Measurements from ENCODE around the gene XPR1. TPM values are rescaled to one million over a fixed set of nuclear protein-coding genes. Genes with fewer than 3 reads are reported as not detected.
A peak's percentile ranks its signal among the peaks of the same experiment; 100 is the strongest.
"Not testable (repeated sequence)": the region's sequence is repeated elsewhere in the genome, so short reads cannot be mapped to it uniquely, and the experiment has no call there.

The XPR1 gene
- total RNA-seq, 1 donor from 2014 or later: 37.9 TPM

GRCh38 chr1:180640531-180640949 lies 8.7 kb downstream of the XPR1 start:
- Mint-ChIP-seq H3K9me3 (no peaks in the 10 kb centered on the region), H3K4me3 (no peak overlapping the region), H3K27me3 (ENCODE audit: low read depth) (no peaks in the 10 kb centered on the region), H3K4me1 (peaks cover 23% of the 10 kb centered on the region), H3K27ac (peak overlapping the region; percentile 70), H3K36me3 (no peaks in the 10 kb centered on the region)
- no peak for TF ChIP-seq CTCF (IDR thresholded peaks at IDR 0.05; ENCODE audit: unreplicated experiment)
- DNase-seq (ENCODE audit: low spot score in 2 of 2, unreplicated experiment in 2 of 2): no peak

GRCh38 chr1:180641662-180642061 lies 9.8 kb downstream of the XPR1 start:
- Mint-ChIP-seq H3K9me3 (no peaks in the 10 kb centered on the region), H3K4me3 (no peak overlapping the region), H3K27me3 (ENCODE audit: low read depth) (no peaks in the 10 kb centered on the region), H3K36me3 (peaks cover 2% of the 10 kb centered on the region), H3K27ac (no peak overlapping the region), H3K4me1 (peaks cover 14% of the 10 kb centered on the region)
- TF ChIP-seq CTCF (IDR thresholded peaks at IDR 0.05; ENCODE audit: unreplicated experiment): no peak
- no peak for DNase-seq (ENCODE audit: low spot score in 2 of 2, unreplicated experiment in 2 of 2)

GRCh38 chr1:180642781-180643180 lies 11.0 kb downstream of the XPR1 start:
- Mint-ChIP-seq H3K9me3 (no peaks in the 10 kb centered on the region), H3K27ac (no peak overlapping the region), H3K36me3 (peaks cover 2% of the 10 kb centered on the region), H3K27me3 (ENCODE audit: low read depth) (no peaks in the 10 kb centered on the region), H3K4me3 (no peak overlapping the region), H3K4me1 (peaks cover 14% of the 10 kb centered on the region)
- TF ChIP-seq CTCF (IDR thresholded peaks at IDR 0.05; ENCODE audit: unreplicated experiment): no peak
- no peak for DNase-seq (ENCODE audit: low spot score in 2 of 2, unreplicated experiment in 2 of 2)

- Mint-ChIP-seq H3K27me3 (ENCODE audit: low read depth) (no peaks in the 10 kb centered on the region), H3K27ac (no peak overlapping the region), H3K9me3 (no peaks in the 10 kb centered on the region), H3K4me1 (peaks cover 14% of the 10 kb centered on the region), H3K36me3 (peaks cover 2% of the 10 kb centered on the region), H3K4me3 (no peak overlapping the region)
- DNase-seq (ENCODE audit: low spot score in 2 of 2, unreplicated experiment in 2 of 2): no peak
- no peak for TF ChIP-seq CTCF (IDR thresholded peaks at IDR 0.05; ENCODE audit: unreplicated experiment)
Measured at GRCh38 chr1:180643693-180644092, 11.9 kb downstream of the XPR1 start.

GRCh38 chr1:180644526-180645192 lies 12.8 kb downstream of the XPR1 start:
- TF ChIP-seq CTCF (IDR thresholded peaks at IDR 0.05; ENCODE audit: unreplicated experiment): no peak
- Mint-ChIP-seq H3K27ac (no peak overlapping the region), H3K27me3 (ENCODE audit: low read depth) (no peaks in the 10 kb centered on the region), H3K4me3 (no peak overlapping the region), H3K9me3 (no peaks in the 10 kb centered on the region), H3K36me3 (peaks cover 2% of the 10 kb centered on the region), H3K4me1 (peaks cover 14% of the 10 kb centered on the region)
- no peak for DNase-seq (ENCODE audit: low spot score in 2 of 2, unreplicated experiment in 2 of 2)

- H3K4me3 Mint-ChIP-seq; H3K27ac Mint-ChIP-seq; H3K27me3 Mint-ChIP-seq (ENCODE audit: low read depth); DNase-seq (ENCODE audit: low spot score in 2 of 2, unreplicated experiment in 2 of 2); H3K9me3 Mint-ChIP-seq; H3K36me3 Mint-ChIP-seq: not testable (repeated sequence)
- H3K4me1 Mint-ChIP-seq: peaks cover 14% of the 10 kb centered on the region
Measured at GRCh38 chr1:180645261-180645660, 13.4 kb downstream of the XPR1 start.
